NCI-H2081 treated with DMSO at 0.1 percent for 48 hours (cell line): ENCODE data around the gene TSACC.
"Not testable (repeated sequence)": the region's sequence is repeated elsewhere in the genome, so short reads cannot be mapped to it uniquely, and the experiment has no call there.

Experiments used
- DNase-seq: peaks from one replicate; lab custom pipeline; 2025; lab: John Stamatoyannopoulos, UW

Gene TSACC

GRCh38 chr1:156338180-156338976 is at the start of gene TSACC, which contains the start of gene CCT3:
Gene TSACC, plus strand, starts transcription at chr1:156338526. Its CDS starts 1,232 bp downstream, at chr1:156339758.
Gene CCT3, minus strand, starts transcription at chr1:156338292. Its CDS starts 108 bp downstream, at chr1:156338184.
- DNase-seq: peak; percentile 100

GRCh38 chr1:156289857-156290256 is 48.5 kb upstream of the TSACC start:
- DNase-seq: no peak

GRCh38 chr1:156291226-156292061 is 46.9 kb upstream of the TSACC start:
- DNase-seq: no peak

GRCh38 chr1:156293098-156293434 is 45.3 kb upstream of the TSACC start:
- DNase-seq: no peak

- DNase-seq: no peak
Measured at GRCh38 chr1:156293895-156294294, 44.4 kb upstream of the TSACC start.

- peak; percentile 24 for DNase-seq
Measured at GRCh38 chr1:156295391-156295947, 42.9 kb upstream of the TSACC start, which contains the start of gene GLMP. Gene GLMP, minus strand, starts transcription at chr1:156295679. Its CDS starts 34 bp downstream, at chr1:156295645.

GRCh38 chr1:156298852-156299357 is 39.4 kb upstream of the TSACC start, which contains the start of gene VHLL:
Gene VHLL, minus strand, starts transcription at chr1:156299307. Its CDS starts 118 bp downstream, at chr1:156299189.
- DNase-seq: no peak

GRCh38 chr1:156303241-156303640 is 35.1 kb upstream of the TSACC start:
- DNase-seq: no peak

- no peak for DNase-seq
Measured at GRCh38 chr1:156305215-156305614, 33.1 kb upstream of the TSACC start.

GRCh38 chr1:156308078-156308477 is 30.2 kb upstream of the TSACC start:
- DNase-seq: no peak

GRCh38 chr1:156310962-156311361 is 27.4 kb upstream of the TSACC start:
- no peak for DNase-seq

GRCh38 chr1:156316909-156317308 is 21.4 kb upstream of the TSACC start:
- DNase-seq: no peak

GRCh38 chr1:156319664-156320063 is 18.7 kb upstream of the TSACC start:
- no peak for DNase-seq

GRCh38 chr1:156320560-156320959 is 17.8 kb upstream of the TSACC start:
- no peak for DNase-seq

- not testable (repeated sequence) for DNase-seq
Measured at GRCh38 chr1:156323179-156323578, 15.1 kb upstream of the TSACC start.

GRCh38 chr1:156336242-156336641 is 2.1 kb upstream of the TSACC start:
- no peak for DNase-seq

- DNase-seq: no peak
Measured at GRCh38 chr1:156337052-156337887, 1.1 kb upstream of the TSACC start.

- no peak for DNase-seq
Measured at GRCh38 chr1:156337888-156338179, 492 bp upstream of the TSACC start.

GRCh38 chr1:156342166-156342955 is 4.0 kb downstream of the TSACC start:
- no peak for DNase-seq

GRCh38 chr1:156344409-156344808 is 6.1 kb downstream of the TSACC start:
- no peak for DNase-seq

GRCh38 chr1:156346035-156346434 is 7.7 kb downstream of the TSACC start:
- DNase-seq: not testable (repeated sequence)
